Measurements from ENCODE around the gene TNFAIP3.

TNFAIP3 gene

DNA sequence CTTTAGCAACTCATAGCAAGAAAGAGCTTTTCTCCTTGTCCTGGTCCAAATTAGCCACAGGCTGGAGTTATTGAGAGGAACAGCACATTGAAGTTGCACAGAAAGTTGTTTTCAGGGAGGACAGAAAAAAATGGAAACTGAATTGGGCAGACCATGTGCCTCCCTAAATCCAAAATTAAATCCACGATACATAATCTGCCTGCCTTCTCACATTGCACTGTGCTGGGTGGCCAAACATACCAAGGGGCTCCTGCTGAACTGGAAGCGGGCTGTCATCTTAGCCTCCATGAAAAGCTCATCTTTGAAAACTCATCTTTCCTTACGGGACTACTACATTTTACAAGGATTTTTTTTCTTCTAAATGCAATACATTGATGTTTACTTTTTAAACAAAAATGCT lies 59.9 kb downstream of the TNFAIP3 start:
- TF ChIP-seq POLR2AphosphoS5 (IDR thresholded peaks at IDR 0.05; ENCODE audit: low read depth, low read length) = no peak
- no peak for TF ChIP-seq TAF1 (IDR thresholded peaks at IDR 0.05; ENCODE audit: borderline replicate concordance, insufficient read depth, low read length)
- TF ChIP-seq, protein P1, sequence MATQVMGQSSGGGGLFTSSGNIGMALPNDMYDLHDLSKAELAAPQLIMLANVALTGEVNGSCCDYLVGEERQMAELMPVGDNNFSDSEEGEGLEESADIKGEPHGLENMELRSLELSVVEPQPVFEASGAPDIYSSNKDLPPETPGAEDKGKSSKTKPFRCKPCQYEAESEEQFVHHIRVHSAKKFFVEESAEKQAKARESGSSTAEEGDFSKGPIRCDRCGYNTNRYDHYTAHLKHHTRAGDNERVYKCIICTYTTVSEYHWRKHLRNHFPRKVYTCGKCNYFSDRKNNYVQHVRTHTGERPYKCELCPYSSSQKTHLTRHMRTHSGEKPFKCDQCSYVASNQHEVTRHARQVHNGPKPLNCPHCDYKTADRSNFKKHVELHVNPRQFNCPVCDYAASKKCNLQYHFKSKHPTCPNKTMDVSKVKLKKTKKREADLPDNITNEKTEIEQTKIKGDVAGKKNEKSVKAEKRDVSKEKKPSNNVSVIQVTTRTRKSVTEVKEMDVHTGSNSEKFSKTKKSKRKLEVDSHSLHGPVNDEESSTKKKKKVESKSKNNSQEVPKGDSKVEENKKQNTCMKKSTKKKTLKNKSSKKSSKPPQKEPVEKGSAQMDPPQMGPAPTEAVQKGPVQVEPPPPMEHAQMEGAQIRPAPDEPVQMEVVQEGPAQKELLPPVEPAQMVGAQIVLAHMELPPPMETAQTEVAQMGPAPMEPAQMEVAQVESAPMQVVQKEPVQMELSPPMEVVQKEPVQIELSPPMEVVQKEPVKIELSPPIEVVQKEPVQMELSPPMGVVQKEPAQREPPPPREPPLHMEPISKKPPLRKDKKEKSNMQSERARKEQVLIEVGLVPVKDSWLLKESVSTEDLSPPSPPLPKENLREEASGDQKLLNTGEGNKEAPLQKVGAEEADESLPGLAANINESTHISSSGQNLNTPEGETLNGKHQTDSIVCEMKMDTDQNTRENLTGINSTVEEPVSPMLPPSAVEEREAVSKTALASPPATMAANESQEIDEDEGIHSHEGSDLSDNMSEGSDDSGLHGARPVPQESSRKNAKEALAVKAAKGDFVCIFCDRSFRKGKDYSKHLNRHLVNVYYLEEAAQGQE (IDR thresholded peaks at IDR 0.05; ENCODE audit: insufficient read depth in 1 of 2, low read depth in 2 of 2, low read length in 2 of 2) = no peak
- no peak for TF ChIP-seq FOXP2 (optimal IDR thresholded peaks at IDR 0.05; ENCODE audit: borderline replicate concordance, extremely low read depth, extremely low read length, insufficient read depth)
- no peak for TF ChIP-seq SIN3A (IDR thresholded peaks at IDR 0.05; ENCODE audit: borderline replicate concordance, insufficient read depth, low read length)

DNA sequence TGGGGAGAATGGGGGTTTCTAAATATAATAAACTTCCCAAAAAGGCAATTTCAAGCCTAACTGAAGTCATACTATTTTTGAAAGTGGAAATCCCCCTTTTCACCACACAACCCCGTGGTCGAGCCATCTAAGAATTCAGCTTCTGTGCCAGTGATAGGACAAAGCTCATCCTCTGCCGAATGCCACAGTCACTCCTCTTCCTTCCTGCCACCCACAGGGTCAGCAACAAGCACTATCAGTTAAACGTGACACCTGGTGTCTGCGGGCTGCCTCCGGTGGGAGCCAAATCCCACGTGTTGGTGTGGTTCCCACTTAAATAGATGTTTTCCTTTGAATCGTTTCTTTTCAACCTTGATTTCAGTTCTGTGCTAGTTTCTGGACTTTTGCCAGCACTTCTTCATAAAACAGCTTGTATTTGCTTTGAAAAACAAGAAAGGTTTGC lies 60.7 kb downstream of the TNFAIP3 start:
- TF ChIP-seq FOXP2 (optimal IDR thresholded peaks at IDR 0.05; ENCODE audit: borderline replicate concordance, extremely low read depth, extremely low read length, insufficient read depth) (no peak), SIN3A (IDR thresholded peaks at IDR 0.05; ENCODE audit: borderline replicate concordance, insufficient read depth, low read length) (no peak), TAF1 (IDR thresholded peaks at IDR 0.05; ENCODE audit: borderline replicate concordance, insufficient read depth, low read length) (no peak), POLR2AphosphoS5 (IDR thresholded peaks at IDR 0.05; ENCODE audit: low read depth, low read length) (no peak)
- TF ChIP-seq, protein P1 (IDR thresholded peaks at IDR 0.05; ENCODE audit: insufficient read depth in 1 of 2, low read depth in 2 of 2, low read length in 2 of 2) = no peak

DNA sequence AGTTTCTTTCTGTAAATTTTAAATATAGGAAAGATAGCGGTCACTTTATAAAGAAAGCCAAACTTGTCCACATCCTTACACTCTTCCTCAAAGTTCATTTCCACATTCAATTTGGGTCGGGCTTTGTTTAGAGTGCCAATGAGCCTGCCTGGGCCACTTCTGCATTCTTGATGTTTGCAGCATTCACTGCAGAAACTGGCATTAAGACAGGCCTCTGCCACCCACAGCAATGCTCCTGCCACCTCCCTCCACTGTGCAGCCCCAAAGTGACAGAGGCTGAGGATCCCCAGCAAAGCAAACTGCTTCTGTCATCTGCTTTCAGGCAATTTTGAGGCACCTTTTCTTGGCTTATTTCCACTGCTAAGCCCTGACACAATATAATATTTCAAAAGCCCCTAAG lies 61.2 kb downstream of the TNFAIP3 start:
- TF ChIP-seq SIN3A (IDR thresholded peaks at IDR 0.05; ENCODE audit: borderline replicate concordance, insufficient read depth, low read length) = no peak
- no peak for TF ChIP-seq FOXP2 (optimal IDR thresholded peaks at IDR 0.05; ENCODE audit: borderline replicate concordance, extremely low read depth, extremely low read length, insufficient read depth)
- TF ChIP-seq, protein P1 (IDR thresholded peaks at IDR 0.05; ENCODE audit: insufficient read depth in 1 of 2, low read depth in 2 of 2, low read length in 2 of 2) = no peak
- TF ChIP-seq TAF1 (IDR thresholded peaks at IDR 0.05; ENCODE audit: borderline replicate concordance, insufficient read depth, low read length) = no peak
- TF ChIP-seq POLR2AphosphoS5 (IDR thresholded peaks at IDR 0.05; ENCODE audit: low read depth, low read length) = no peak

DNA sequence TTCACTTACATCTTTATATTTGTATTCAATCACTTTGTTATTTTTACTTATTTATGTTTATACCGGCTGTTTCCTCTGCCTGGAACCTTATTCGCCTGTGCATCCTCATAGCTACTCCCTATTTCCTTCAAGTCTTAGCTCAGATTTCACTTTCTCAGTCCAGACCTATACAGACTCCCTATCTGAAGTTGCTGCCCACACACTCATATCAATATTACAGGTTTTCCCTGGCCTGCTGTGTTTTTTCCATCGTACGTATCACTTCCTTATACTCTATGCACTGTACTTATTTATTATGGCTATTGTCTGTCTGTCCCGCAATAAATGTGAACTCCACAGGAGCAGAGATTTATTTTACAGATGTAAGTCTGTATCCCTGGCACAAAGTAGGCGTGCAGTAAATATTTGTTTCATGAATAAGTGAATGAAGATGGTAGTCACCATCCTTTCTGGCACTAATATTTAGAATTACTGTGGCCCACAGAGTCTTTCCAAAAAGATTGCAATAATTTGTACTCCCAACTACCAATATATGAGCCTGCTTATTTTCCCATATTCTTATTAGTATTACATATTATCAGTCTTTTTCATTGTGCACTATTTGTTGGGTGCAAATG lies 64.9 kb downstream of the TNFAIP3 start:
- TF ChIP-seq SIN3A (IDR thresholded peaks at IDR 0.05; ENCODE audit: borderline replicate concordance, insufficient read depth, low read length) = no peak
- TF ChIP-seq TAF1 (IDR thresholded peaks at IDR 0.05; ENCODE audit: borderline replicate concordance, insufficient read depth, low read length) = no peak
- no peak for TF ChIP-seq FOXP2 (optimal IDR thresholded peaks at IDR 0.05; ENCODE audit: borderline replicate concordance, extremely low read depth, extremely low read length, insufficient read depth)
- TF ChIP-seq, protein P1 (IDR thresholded peaks at IDR 0.05; ENCODE audit: insufficient read depth in 1 of 2, low read depth in 2 of 2, low read length in 2 of 2) = no peak
- no peak for TF ChIP-seq POLR2AphosphoS5 (IDR thresholded peaks at IDR 0.05; ENCODE audit: low read depth, low read length)
